ENCODE data around the gene ZFHX2. TPM values are rescaled to one million over a fixed set of nuclear protein-coding genes. Genes with fewer than 3 reads are reported as not detected.

ZFHX2 gene
- total RNA-seq, 1 experiment from 2014 or later, result 19.4 TPM

DNA sequence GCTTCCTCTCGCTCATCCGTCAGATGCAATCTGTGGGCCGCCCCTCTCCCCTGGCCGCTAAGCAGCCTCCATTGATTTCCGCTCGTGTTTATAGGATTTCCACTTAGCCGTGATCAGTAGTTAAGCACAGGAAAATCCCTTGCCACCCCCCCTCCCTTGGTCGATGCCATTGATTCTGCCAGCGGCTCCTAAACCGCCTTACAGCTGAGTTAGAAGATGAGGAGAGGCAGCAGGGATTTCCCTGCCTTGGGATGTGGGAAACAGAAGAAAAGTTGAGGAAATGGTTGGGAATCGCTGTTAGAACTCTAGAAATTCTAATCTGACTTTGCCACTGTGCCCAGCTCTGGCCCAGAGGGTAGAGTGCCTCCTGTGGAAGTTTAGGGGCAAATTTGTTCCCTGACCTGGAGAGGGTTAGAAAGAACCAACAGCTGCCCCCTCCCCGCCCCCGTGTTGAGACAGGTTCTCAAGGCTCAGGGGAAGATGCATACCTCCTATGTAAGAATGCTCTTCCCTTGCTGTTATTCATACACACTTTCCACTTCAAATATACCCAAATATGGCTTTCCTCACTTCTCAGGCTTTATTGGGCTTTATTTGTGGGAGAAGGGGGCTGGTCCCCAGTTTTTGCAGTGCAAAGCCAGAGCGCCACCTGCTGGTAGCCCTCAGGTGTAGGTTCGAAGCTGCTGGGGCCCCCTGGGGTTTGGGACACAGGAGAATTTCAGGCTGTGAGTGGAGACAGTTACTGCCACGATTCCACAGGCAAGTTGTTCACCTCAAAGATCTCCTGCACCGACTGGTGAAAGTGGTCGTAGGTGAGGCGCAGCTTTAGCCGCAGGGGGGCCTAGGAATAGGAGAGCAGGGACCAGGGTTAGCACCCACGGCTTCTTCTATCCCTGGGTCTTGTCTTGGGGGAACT, 7.7 kb upstream of the ZFHX2 start:
- H3K27ac Mint-ChIP-seq, result peak overlapping the region in 2 of 3 experiments; percentile 35 to 87; a peak in 3 of 7 replicates
- no peak overlapping the region for H3K23ac ChIP-seq (ENCODE audit: insufficient read length, low read depth, low read length)
- H3K27ac ChIP-seq (ENCODE audit: insufficient read length, low read depth, low read length), result no peak overlapping the region

More for the DNA sequence above, 7.7 kb upstream of the ZFHX2 start:
- Histone ChIP-seq H4K20me1 (ENCODE audit: control insufficient read depth, insufficient read depth, insufficient read length) (no peaks in the 10 kb centered on the region), H4K91ac (ENCODE audit: insufficient read length, low read depth, low read length) (no peak overlapping the region), H3K4me1 (ENCODE audit: insufficient read depth, low read length) (peaks cover 4% of the 10 kb centered on the region; the same call in 1 of the 2 replicates), H2BK12ac (ENCODE audit: insufficient read length, low read depth, low read length) (no peak overlapping the region), H3K23me2 (ENCODE audit: insufficient read length, low read depth, low read length, poor library complexity, severe bottlenecking) (peaks cover 19% of the 10 kb centered on the region), H2AFZ (ENCODE audit: low read length) (no peak overlapping the region), H4K8ac (replicated peaks; ENCODE audit: insufficient read length, low read depth, low read length) (no peak overlapping the region), H3K18ac (ENCODE audit: insufficient read length, low read depth, low read length) (no peak overlapping the region), H4K5ac (ENCODE audit: insufficient read length, low read depth, low read length) (no peak overlapping the region), H3K79me1 (ENCODE audit: insufficient read depth, low read depth, low read length, poor library complexity, severe bottlenecking) (no peaks in the 10 kb centered on the region), H3T11ph (ENCODE audit: low read length) (no peak overlapping the region), H3K14ac (ENCODE audit: insufficient read depth, low read length) (no peak overlapping the region), H3K79me2 (ENCODE audit: insufficient read depth, low read length) (no peaks in the 10 kb centered on the region; the same call in 1 of the 2 replicates), H3K9me3 (ENCODE audit: control insufficient read depth, low read depth, low read length) (no peaks in the 10 kb centered on the region), H2AK5ac (ENCODE audit: insufficient read length, low read length) (no peak overlapping the region), H3K56ac (ENCODE audit: insufficient read length, low read depth, low read length) (no peak overlapping the region), H3K9ac (ENCODE audit: extremely low read depth, insufficient read length, low read length) (no peak overlapping the region), H3K4ac (ENCODE audit: low read depth, low read length) (no peak overlapping the region), H2BK20ac (ENCODE audit: low read depth, low read length, poor library complexity, severe bottlenecking) (no peak overlapping the region), H2BK120ac (ENCODE audit: low read depth, low read length, poor library complexity, severe bottlenecking) (peak overlapping the region; percentile 31), H2BK15ac (ENCODE audit: low read depth, low read length) (no peak overlapping the region), H2BK5ac (ENCODE audit: insufficient read length, low read length) (no peak overlapping the region), H3K27me3 (ENCODE audit: insufficient read depth, low read length) (no peaks in the 10 kb centered on the region), H3K4me2 (ENCODE audit: insufficient read depth, insufficient read length, low read length) (no peak overlapping the region)
- no CpG with 5 or more reads among the region's 21 CpGs for WGBS (ENCODE audit: extremely low coverage, insufficient read length, low lambda C conversion rate)
- H3K4me1 Mint-ChIP-seq, result peaks cover 21 to 40% of the 10 kb centered on the region in 2 experiments
- H3K4me3 Mint-ChIP-seq, result peak overlapping the region in 1 of 2 experiments; percentile 48; a peak in 2 of 5 replicates
- peaks cover 15 to 63% (median 53%) of the 10 kb centered on the region in 3 experiments for H3K36me3 Mint-ChIP-seq (ENCODE audit: insufficient read depth in 1 of 3, low read depth in 3 of 3)
- H3K9me3 Mint-ChIP-seq, result no peaks in the 10 kb centered on the region
- H3K27me3 Mint-ChIP-seq (ENCODE audit: low read depth), result no peaks in the 10 kb centered on the region
- TF ChIP-seq, protein P1, sequence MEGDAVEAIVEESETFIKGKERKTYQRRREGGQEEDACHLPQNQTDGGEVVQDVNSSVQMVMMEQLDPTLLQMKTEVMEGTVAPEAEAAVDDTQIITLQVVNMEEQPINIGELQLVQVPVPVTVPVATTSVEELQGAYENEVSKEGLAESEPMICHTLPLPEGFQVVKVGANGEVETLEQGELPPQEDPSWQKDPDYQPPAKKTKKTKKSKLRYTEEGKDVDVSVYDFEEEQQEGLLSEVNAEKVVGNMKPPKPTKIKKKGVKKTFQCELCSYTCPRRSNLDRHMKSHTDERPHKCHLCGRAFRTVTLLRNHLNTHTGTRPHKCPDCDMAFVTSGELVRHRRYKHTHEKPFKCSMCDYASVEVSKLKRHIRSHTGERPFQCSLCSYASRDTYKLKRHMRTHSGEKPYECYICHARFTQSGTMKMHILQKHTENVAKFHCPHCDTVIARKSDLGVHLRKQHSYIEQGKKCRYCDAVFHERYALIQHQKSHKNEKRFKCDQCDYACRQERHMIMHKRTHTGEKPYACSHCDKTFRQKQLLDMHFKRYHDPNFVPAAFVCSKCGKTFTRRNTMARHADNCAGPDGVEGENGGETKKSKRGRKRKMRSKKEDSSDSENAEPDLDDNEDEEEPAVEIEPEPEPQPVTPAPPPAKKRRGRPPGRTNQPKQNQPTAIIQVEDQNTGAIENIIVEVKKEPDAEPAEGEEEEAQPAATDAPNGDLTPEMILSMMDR (conservative IDR thresholded peaks at IDR 0.05), result peak; percentile 98
- peak; percentile 69 for DNase-seq

All from H9 (cell line).